HG02763 (cell line): ENCODE results near the gene IGFBP2.

ENCODE experiments used
- ATAC-seq: cut with Tn5 transposase; IDR thresholded peaks from one replicate; pipeline ENCODE4 v1.9.1; 2021; ENCODE audit warnings: mild to moderate bottlenecking, moderate library complexity; ENCODE audit not compliant: unreplicated experiment

IGFBP2 gene

GRCh38 chr2:216700088-216700567 lies 66.9 kb downstream of the IGFBP2 start:
- ATAC-seq, result no peak

GRCh38 chr2:216700781-216701180 lies 67.6 kb downstream of the IGFBP2 start:
- no peak for ATAC-seq

- no peak for ATAC-seq
Measured at GRCh38 chr2:216701544-216701943, 68.3 kb downstream of the IGFBP2 start.

- ATAC-seq, result no peak
Measured at GRCh38 chr2:216702756-216703155, 69.5 kb downstream of the IGFBP2 start.

- no peak for ATAC-seq
Measured at GRCh38 chr2:216710551-216711301, 77.5 kb downstream of the IGFBP2 start.

GRCh38 chr2:216711348-216711747 lies 78.1 kb downstream of the IGFBP2 start:
- ATAC-seq, result no peak

- no peak for ATAC-seq
Measured at GRCh38 chr2:216713691-216714336, 80.6 kb downstream of the IGFBP2 start.
